NCI-H446 (cell line): ENCODE results near the gene EPHA4.
A peak's percentile ranks its signal among the peaks of the same experiment; 100 is the strongest.

Source experiments
- DNase-seq, 2 experiments: peaks; one replicate each; lab custom pipeline; 2025; lab: John Stamatoyannopoulos, UW

The EPHA4 gene

DNA sequence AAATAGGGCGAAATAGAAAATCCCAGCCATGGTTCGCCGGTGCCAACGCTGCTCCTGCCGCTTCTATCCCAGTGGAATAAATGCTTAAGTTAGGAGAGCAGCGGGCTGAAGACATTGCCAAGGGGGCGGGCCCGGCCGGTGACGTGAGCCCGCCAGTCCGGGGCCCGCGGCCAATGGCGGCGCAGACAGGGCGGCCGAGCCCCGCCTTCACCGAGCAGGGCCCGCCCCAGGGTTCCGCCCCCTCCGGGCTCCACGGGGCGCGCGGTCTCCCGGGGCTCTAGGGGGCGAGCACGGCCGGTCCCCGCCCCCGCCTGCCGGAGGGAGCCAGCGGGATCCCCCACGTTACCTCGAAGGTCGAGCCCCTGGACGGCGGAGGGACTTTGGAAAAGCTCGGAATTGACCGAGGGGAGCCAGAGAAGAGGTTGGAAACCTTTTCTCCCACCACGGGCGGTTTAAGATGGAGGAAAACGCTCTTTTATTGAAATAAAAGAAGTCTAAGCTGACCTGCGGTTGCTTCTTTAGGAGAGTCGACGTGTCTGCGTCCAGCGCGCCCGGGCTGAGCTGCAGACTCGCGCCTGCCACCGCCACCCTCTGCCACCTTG, at the start of gene EPHA4:
EPHA4 (minus strand) TSS at position 86 of the 602 bp plus-strand sequence; CDS start at position 30, 56 bp downstream.
- peak; percentile 72 to 95 for DNase-seq

DNA sequence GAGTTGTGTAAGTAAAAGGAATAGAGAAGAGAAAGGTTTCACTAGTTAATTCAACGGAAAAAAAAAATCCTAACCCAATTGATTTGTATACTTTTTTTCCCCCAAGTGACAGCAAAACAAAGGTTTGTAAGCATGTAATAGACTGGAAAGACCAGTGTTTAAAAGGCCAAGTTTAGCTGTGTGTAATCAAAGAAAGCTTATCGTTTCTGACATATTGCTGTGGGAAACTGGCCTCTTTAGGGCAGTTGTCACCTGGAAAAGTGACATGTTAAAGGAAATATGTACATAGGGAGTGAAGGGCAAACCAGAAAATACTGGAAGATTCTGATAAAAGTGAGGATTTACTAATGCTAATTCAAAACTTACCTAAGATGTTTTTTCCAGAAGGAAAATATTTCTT, 45.9 kb upstream of the EPHA4 start:
- no peak for DNase-seq

DNA sequence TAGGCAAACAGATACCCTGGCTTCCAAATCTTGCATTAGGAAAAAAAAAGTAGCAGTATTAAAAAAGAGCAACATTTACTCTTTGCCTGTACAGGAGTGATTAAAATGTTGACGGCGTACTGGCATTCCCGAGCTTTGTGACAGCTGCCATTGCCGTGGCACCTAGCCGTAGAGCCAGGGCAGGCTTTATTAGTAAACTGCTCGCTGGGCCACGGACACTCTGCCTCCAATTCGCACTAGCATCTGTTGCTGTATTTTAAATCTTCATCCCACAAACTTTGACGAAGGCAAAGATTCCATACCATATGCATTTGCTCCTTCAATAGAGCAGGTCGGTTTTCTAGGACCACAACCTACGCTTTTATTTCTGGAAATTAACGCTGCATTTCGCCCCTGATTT, 44.5 kb upstream of the EPHA4 start:
- DNase-seq: no peak

DNA sequence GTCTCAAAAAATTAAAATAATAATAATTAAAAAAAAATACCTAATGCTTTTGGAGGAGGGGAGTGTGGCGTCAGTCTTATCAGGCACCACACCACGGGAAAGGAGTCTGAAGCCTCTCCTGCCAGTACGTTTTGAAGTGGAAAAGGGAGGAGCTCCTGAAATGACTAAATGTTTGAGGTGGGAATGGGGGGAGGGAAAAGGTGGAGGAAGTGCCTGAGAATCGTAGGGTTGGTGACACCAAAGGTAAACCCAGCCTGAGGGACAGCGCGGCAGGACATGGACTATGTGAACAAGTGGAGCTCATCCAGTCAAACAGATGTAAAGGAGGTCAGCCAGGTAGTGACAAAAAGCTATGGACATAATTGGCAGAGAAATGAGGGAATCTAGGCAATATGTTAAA, 42.2 kb upstream of the EPHA4 start:
- DNase-seq: no peak

DNA sequence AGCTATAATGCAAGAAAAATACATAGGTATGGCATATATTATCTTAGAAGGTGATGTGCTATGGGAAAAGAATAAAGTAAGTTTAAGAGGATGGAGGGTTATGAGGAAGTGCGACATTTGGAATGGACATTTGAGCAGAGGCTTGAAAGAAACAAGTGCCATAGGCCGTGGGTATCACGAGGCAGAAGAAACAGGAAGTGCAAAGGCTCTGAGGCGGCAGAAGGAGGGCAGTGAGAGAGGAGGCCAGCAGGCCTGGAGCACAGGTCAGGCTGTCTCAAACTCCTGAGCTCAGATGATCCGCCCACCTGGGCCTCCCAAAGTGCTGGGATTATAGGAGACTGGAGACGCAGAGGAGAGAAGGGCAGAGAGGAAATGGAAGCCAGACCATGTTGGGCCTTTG, 40.7 kb upstream of the EPHA4 start:
- no peak for DNase-seq

DNA sequence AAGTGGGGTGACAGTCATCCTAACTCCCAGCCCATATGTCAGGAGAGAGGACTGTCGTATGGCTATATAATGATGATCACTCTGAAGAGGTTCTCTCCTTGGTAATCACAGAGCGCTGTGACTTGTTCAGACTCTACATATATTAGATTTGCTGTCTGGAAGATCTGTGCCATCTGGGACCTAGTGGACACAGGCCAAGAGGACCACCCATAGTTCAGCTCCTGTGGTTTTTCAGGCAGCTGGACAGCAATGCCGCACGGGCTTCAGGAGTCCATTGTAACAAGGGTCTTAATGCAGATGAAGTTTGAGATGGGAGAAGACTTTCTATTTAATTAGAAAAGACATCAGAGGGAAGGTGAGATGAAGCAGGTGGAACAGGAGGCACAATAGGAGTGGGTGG, 40.1 kb upstream of the EPHA4 start:
- no peak for DNase-seq

DNA sequence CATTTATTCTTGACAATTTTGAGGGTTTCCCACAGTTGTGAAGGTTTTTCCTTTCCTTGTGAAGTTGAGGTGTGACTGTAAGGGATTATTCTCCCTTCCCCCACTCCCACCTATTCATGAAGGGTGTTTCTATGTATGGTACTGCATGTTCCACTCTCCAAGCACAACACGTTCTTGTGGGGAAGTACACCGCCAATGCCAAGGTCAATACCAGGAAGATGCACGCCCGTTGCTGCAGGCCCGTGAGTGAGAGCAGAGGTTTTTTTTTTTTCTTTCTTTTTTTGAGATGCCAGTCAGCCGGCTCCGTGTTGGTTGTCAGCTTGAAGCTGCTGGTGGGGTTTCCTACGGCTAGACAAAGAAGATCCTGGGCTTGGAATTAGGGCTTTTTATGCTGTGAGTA, 38.6 kb upstream of the EPHA4 start:
- DNase-seq: no peak

DNA sequence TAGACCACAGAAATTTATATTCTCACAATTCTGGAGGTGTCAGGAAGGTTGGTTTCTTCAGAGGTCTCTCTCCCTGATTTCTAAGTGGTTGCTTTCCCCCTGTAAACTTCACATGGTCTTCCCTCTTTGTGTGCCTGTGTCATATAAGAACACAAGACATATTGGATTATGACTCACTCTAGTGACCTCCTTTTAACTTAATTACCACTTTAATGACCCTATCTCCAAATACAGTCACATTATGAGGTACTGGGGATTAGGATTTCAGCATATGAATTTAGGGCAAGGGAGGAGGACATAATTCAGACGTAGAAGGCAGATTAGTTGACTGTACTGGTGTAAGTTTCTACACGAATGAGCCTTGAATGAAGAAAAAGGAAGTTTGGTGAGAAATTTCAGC, 38.2 kb upstream of the EPHA4 start:
- no peak for DNase-seq

DNA sequence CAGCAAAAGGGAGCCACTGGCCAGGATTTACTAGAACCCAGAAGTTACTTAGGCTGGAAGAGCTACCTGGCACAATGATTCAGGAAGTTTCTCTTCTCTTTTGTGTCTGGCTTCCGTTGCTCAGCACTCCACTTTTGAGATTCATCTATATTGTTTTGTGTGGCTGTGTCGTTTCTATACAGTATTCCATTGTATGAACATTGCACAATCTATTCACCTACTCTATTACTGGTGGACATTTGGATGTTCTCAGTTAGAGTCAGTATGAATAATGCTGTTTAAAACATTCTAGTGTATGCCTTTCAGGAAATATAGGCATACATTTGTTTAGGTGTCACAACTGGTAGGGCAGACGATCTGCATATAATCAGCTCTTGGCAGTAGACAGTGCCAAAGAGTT, 36.3 kb upstream of the EPHA4 start:
- DNase-seq: no peak

DNA sequence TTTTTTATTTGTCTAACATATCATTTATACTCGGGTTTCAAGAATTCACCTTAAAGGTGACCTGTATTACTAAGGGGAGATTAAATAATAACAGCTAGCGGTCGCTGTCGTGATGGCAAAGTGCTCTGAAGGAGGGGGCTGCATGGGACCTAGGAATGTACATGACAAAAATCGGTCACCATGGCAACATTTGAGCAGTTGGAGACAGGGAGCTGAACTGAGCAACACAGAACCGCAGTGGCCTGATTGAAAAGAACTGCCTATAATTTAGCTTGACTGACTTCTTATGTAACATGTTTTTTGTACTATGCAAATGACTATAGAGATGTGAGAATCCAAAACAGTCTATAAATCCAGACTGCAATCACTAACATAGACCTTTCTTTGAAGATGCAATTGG, 34.3 kb upstream of the EPHA4 start:
- no peak for DNase-seq

DNA sequence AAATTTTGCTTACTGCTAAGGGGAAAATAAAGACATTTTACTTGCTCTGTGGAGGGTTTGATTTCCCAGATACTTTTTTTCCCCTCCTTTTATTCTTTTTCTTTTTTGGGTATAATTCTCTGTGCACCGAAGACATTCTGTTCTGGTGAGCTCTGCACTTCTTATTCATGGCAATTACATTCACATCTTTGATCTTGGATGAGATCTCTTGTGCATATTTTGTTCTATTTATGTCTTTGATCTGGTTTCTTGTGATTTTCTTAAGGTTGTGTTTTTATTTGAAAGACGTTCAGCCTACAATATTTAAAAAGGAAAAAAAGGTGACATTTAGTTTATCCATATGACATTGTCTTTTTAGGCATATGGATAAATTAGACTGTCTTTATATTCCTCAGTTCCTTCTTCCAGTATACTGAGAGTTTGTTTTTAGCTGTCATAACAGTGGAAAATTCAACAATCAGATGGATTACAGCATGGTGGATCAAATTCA, 33.7 kb upstream of the EPHA4 start:
- DNase-seq: no peak

DNA sequence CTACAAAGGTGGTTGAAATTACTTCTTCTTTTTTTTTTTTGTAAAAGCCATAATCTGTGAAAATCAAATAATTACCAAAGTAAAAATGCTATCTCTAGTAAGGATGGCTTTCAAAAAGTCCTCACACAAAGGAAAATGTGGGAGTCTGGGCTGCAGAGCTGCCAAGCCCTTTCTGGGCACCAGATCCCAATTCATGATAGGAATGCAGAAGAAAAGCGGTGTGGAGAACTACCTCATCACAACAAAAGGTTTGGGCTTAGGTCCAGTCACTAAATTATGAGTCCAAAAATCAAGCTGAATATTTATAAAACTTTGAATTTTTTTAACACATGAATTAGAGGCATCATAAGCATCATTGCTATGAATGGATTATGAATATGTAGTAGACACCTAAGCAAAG, 30.8 kb upstream of the EPHA4 start:
- no peak for DNase-seq

DNA sequence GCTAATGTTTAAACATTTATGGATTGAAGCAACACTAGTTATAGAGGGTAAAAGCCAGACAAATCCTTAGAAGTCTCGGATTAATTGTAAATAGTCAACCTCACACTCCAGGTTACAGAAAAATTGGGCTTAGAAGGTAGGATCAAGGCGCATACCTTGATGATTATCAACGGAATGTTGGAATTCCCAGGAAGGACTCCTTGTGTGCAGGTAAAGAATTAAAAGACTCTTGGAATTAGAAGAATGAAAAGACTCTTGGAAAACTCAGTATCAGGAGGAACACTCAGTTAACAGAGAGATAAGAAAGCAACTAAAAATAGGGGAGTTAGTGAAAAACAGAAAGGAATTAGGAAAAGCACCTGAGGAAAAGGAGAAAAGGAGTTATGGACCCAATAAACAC, 29.3 kb upstream of the EPHA4 start:
- DNase-seq: no peak

DNA sequence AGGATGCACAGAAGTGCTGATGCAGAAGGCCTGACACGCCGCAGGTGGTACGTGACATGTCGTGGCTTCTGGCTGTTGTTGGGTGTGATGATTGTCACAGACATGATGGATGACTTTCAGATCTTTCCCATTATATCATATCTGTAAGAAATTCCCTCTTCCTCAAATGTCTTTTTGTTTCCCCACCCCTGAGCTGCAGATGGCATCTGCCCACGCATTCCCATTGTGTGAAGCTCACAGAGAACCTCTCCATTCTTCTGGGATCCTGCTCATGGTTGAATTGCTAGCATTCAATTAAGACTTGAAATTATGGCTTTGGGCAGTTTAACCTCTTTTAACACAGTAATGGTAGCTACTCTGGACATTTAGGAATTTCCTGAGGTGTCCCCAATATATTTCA, 28.3 kb upstream of the EPHA4 start:
- DNase-seq: no peak

DNA sequence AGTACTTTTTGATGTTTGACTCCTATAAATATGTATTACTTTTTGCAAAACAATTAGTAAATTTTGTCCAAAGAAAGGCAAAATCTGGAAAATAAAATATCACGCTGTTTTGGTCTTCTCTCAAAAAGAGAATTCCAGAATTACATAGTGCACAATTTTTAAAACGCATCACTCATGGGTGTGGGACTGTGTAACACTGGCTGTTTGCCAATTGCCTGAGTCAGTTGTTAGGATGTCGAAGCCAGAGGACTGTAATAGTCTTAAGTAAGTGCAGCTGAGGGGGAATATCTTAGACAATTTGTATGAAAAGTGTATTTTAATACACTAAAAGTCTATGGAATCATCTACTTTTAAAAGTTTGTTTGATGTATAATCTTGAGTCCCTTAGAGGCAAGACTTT, 24.1 kb upstream of the EPHA4 start:
- peak in 1 of 2 experiments; percentile 35 for DNase-seq

DNA sequence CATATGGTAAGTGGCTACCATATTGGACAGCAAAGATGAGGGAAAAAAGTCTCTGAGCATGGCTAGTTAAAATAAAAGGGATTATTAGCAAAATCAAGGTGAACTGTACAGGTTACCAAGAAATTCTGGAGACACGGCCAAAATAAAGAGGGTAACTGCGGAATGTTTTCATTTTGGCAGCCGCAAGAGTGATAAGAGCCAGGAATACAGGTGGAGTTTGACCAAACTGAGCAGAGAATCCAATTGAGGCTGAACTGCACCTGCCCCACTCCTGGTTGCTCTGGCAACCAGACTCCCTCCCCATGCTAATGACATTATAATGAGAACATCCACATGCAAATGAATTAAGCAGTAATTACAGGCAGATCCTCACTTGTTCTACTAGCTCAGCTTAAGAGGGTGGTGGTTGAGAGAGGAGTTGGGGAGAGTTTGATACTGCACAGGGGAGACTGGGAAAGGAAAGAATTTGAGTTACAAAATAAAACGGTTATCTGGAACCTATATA, 18.8 kb upstream of the EPHA4 start:
- DNase-seq: no peak

DNA sequence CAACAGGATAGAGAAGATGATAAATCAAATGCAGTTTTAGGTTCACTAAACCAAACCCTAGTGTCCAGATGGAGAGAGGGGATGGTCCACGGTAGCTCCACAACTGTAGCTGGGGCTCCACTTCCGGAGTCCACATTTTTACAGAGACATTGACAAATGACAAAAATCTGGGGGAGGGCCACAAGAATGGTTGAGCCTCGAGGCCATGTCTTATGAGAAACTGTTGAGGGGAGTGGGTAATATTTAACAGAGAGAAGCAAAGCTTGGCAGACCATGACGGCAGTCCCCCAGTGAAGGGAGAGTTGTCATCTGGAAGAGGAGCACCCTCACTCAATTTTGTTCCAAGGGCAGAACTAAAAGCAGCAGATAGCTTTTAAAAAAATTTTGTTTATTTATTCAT, 17.6 kb upstream of the EPHA4 start:
- DNase-seq: no peak

DNA sequence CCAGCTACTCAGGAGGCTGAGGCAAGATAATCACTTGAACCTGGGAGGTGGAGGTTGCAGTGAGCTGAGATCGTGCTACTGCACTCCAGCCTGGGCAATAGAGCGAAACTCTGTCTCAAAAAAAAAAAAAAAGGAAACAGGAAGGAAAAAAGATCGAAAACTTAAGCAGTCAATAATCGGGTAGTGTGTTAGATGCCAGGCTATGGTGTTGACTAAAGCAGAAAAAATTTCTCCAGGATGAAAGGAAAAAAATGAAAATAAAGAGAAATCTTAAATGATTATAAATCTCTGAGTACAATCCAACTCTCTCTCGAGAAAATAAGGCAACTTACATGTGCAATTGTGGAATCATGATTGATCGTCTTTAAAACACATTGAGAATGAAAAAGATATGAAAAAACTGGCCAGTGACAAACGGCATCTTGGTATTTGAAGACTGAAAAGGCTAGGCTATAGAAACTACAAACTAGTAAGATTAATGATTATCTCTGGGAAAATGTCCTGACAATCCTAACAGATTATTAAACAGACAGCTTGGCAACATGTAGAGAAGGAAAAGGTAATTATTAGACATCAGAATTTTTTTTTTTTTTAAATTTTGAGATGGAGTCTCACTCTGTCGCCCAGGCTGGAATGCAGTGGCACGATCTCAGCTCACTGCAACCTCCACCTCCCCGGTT, 16.3 kb upstream of the EPHA4 start:
- DNase-seq: no peak

DNA sequence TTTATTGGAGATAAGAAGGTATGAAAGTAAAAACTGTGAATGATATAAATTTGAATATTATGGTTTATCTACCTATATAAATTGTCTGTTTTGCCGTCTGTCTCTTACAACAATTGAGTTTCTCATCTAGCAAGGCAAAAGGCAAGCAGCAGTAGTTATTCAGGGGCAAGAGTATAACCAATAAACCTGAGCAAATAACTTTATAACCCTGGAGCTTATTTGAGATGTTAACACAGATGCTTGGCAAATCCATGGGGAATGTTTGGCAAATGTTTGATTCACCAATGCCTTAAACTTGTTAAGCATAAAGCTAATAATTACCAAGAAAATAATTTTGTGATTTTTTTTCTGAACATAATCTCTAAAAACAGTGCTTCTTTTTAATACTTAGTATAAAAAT, 9.9 kb upstream of the EPHA4 start:
- DNase-seq: no peak

DNA sequence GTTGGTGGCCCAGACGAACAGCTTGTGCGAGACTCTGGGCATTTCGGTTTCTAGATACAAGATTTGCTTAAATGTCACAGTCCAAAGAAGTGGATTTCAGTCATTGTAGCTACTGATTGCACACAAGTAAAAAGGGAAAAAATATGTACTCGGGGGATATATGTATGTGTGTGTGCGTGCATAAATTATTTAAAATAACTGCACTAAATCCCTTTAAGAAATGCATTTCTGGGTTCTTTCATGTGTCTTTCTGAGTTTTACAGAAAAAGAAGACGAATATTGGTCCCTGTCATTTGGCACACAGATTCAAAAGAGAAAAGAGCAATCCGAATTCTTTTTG, 2.1 kb upstream of the EPHA4 start:
- DNase-seq: no peak

DNA sequence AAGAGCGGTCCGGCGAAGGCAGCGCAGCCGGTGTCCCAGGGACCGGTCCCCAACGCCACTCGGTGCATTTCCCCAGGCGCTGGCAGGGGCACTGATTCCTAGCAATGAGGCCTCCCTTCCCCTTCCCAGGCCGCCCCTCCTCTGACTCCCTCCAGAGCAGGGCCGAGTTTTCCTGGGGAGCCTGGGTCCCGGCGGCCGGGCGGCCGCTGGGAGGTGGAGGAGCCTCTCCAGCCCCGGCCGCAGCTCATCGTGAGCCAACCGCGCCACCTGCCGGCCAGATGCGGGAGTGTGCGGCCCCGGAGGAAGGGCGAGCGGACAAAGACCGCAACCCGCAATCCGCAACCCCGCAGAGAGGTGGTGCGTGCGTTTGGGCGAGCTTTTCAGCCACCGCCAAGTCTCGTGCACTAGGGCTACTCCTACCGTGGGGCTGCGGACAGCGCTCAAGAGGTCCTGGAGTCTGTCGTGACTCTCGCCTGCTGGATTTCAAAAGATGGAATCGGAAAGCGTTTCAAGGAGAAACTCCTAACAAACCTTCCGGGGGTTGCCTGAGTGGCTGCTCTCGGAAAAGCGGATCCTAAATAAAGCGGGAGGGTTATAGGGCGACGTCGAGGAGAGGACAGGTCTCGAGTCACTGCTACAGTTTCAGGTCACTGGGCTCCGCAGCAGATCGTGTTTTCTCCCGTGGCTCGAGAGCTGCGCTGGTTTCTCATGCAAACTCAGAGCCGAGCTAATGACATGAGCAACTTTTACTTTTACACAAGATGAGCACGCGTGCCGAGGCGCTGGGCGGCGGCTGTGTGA, 1.5 kb upstream of the EPHA4 start:
- peak; percentile 27 to 86 for DNase-seq

DNA sequence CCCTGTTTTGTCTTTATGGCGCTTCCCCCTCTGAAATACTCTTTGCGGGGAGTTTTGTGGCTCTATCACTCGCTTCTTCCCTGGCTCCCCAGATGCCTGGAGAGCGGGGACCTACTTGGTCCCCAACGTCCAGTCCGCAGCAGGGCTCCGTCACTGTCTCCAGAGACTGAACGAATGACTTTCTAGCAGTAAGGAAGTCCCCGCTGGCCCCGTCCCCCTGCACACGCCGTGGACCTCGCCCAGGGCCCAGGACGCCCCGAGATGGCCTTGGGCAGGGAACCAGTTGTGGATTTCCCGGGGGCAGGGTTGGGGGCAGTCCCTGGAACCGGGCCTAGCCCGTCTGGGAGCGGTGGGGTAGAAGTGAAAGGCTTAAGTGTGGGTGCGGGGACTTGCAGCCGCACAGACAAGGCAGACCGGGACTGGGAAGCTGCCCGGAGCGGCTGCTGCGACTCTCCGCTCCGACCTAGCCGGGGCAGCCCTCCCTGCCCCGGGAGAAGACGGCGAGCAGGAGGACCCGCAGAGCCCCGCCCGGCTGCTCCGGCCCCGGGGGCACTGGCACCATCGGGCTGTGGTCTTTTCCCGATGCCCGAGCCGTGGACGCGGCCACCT, 821 bp upstream of the EPHA4 start:
- DNase-seq: peak in 1 of 2 experiments; percentile 67
